PC-9 (cell line): ENCODE data around the gene TIGAR. TPM values are rescaled to one million over a fixed set of nuclear protein-coding genes. Genes with fewer than 3 reads are reported as not detected.
A peak's percentile ranks its signal among the peaks of the same experiment; 100 is the strongest.

Experiments
- BruUV-seq: library from RNA; stranded (reverse); fragments of 400-500 nt; replicated peaks from 2 replicates; lab custom pipeline; 2021; lab: Mats Ljungman, UMichigan
- CTCF ChIA-PET: fragments of 300-600 bp; sonication (Branson Sonifier 250); formaldehyde crosslinking; loops from one replicate; lab custom pipeline; 2022; ENCODE audit warnings: antibody characterized with exemption; lab: Charles Lee
- POLR2A ChIA-PET: fragments of 300-600 bp; sonication (Branson Sonifier 250); formaldehyde crosslinking; loops from one replicate; lab custom pipeline; 2022; ENCODE audit warnings: antibody characterized with exemption; ENCODE audit not compliant: unreplicated experiment; lab: Charles Lee
- DNase-seq, 2 experiments: peaks; one replicate each; pipeline versions ENCODE4 v3.0.0 to v3.0.0-alpha.2; 2015 to 2022; ENCODE audit warnings: mixed read lengths in 1 of 2
- H2AFZ ChIP-seq: fragments of 200-600 bp; sonication (generic); 2 replicates; pipeline ENCODE4 v1.8.1; 2017; ENCODE audit warnings: antibody characterized with exemption
- H3F3A ChIP-seq: fragments of 200-600 bp; sonication (generic); 2 replicates; pipeline ENCODE4 v1.8.1; 2017; ENCODE audit warnings: antibody characterized with exemption, mild to moderate bottlenecking, low read depth; ENCODE audit not compliant: insufficient read depth
- H3K27ac ChIP-seq: fragments of 200-600 bp; sonication (generic); 2 replicates; pipeline ENCODE4 v1.6.1; 2016; ENCODE audit warnings: mixed run types
- H3K27me3 ChIP-seq: fragments of 200-600 bp; sonication (generic); 2 replicates; pipeline ENCODE4 v1.6.1; 2016; ENCODE audit warnings: low read depth, mixed run types; ENCODE audit not compliant: insufficient read depth
- H3K36me3 ChIP-seq: fragments of 200-600 bp; sonication (generic); 2 replicates; pipeline ENCODE4 v1.6.1; 2016; ENCODE audit warnings: low read depth, mixed run types
- H3K4me1 ChIP-seq: fragments of 200-600 bp; sonication (generic); replicated peaks from 2 replicates; pipeline ENCODE4 v1.6.1; 2016; ENCODE audit warnings: mixed run types; ENCODE audit not compliant: insufficient read depth
- H3K4me2 ChIP-seq: fragments of 200-600 bp; sonication (generic); 2 replicates; pipeline ENCODE4 v1.6.1; 2017; ENCODE audit warnings: mixed run types
- H3K4me3 ChIP-seq: fragments of 200-600 bp; sonication (generic); 2 replicates; pipeline ENCODE4 v1.6.1; 2016; ENCODE audit warnings: mixed run types
- H3K79me2 ChIP-seq: fragments of 200-600 bp; sonication (generic); 2 replicates; pipeline ENCODE4 v1.6.1; 2017; ENCODE audit warnings: low read depth, mixed run types
- H3K9me2 ChIP-seq: fragments of 200-600 bp; sonication (generic); 2 replicates; pipeline ENCODE4 v1.8.1; 2017; ENCODE audit warnings: mild to moderate bottlenecking; ENCODE audit not compliant: insufficient read depth
- H3K9me3 ChIP-seq: fragments of 200-600 bp; sonication (generic); 2 replicates; pipeline ENCODE4 v1.8.1; 2016; ENCODE audit warnings: low read depth; ENCODE audit not compliant: insufficient read depth
- H4K20me1 ChIP-seq: fragments of 200-600 bp; sonication (generic); 2 replicates; pipeline ENCODE4 v1.8.1; 2017; ENCODE audit not compliant: insufficient read depth
- EZH2 ChIP-seq: fragments of 200-600 bp; sonication (generic); IDR thresholded peaks from 2 replicates; pipeline ENCODE4 v1.8.0; 2017; ENCODE audit warnings: antibody characterized with exemption, low read depth
- intact Hi-C: fragments of 100-400 bp; cut with micrococcal nuclease; formaldehyde crosslinking; loops from one replicate; pipeline ENCODE4 v1.10.0; 2022; ENCODE audit not compliant: unreplicated experiment
- total RNA-seq: library from RNA; stranded (reverse); gene quantifications from 2 replicates; pipeline ENCODE4 v1.2.3, GENCODE V29; 2021
- TF ChIP-seq, protein P1 (sequence below): fragments of 200-600 bp; sonication (generic); conservative IDR thresholded peaks from 2 replicates; pipeline ENCODE4 v1.6.1; 2017; ENCODE audit warnings: mixed run types, antibody characterized with exemption, mild to moderate bottlenecking, moderate library complexity

The TIGAR gene
- total RNA-seq, 1 experiment from 2014 or later: 13.2 TPM

DNA sequence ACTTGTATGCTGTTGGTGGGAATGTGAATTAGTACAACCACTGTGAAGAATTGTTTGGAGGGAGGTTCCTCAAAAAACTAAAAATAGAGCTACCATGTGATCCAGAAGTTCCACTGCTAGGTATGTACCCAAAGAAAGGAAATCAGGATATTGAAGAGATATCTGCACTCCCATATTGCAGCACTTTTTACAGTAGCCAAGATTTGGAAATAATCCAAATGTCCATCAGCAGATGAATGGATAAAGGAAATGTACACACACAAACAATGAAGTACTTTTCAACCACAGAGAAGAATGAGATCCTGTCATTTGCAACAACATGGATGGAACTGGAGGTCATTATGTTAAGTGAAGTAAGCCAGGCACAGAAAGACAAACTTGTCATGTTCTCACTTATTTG is 25.9 kb downstream of the TIGAR start:
- H3F3A ChIP-seq: no peaks in the 10 kb centered on the region
- POLR2A ChIA-PET: no interaction called here
- 0 out of 2 replicates have a peak, but pooled peaks cover 6% of the 10 kb centered on the region for H3K36me3 ChIP-seq
- H3K79me2 ChIP-seq: no peaks in the 10 kb centered on the region
- no peaks in the 10 kb centered on the region for H3K4me1 ChIP-seq
- no peak overlapping the region for H2AFZ ChIP-seq
- TF ChIP-seq, protein P1, sequence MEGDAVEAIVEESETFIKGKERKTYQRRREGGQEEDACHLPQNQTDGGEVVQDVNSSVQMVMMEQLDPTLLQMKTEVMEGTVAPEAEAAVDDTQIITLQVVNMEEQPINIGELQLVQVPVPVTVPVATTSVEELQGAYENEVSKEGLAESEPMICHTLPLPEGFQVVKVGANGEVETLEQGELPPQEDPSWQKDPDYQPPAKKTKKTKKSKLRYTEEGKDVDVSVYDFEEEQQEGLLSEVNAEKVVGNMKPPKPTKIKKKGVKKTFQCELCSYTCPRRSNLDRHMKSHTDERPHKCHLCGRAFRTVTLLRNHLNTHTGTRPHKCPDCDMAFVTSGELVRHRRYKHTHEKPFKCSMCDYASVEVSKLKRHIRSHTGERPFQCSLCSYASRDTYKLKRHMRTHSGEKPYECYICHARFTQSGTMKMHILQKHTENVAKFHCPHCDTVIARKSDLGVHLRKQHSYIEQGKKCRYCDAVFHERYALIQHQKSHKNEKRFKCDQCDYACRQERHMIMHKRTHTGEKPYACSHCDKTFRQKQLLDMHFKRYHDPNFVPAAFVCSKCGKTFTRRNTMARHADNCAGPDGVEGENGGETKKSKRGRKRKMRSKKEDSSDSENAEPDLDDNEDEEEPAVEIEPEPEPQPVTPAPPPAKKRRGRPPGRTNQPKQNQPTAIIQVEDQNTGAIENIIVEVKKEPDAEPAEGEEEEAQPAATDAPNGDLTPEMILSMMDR: no peak
- TF ChIP-seq EZH2: no peak
- no peak overlapping the region for H3K4me2 ChIP-seq
- DNase-seq: no peak
- H3K9me2 ChIP-seq: no peaks in the 10 kb centered on the region
- no peaks in the 10 kb centered on the region for H3K9me3 ChIP-seq
- H3K4me3 ChIP-seq: no peak overlapping the region
- no TSS peak for BruUV-seq
- CTCF ChIA-PET: no interaction called here
- no peaks in the 10 kb centered on the region for H4K20me1 ChIP-seq
- no peaks in the 10 kb centered on the region for H3K27me3 ChIP-seq
- no peak overlapping the region for H3K27ac ChIP-seq
- intact Hi-C loops: no loop called here

DNA sequence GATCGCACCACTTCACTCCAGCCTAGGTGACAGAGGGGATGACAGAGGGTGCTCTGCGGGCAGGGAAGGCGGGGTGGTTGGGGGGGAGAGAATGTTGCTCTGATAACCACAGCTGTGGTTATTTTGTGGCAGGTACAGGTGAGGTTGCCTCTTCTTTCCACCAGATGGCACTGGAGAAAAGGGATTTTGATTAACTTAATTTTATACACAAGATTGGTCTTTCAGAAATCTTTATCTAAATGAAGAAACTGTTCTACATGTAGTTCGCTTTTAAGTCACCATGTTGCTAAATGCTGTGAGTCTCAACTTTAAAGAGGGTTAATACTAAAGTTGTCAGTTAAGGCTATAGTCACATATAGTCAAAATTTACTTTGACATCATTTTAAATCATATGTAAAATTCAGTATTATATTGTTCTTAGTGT is 32.8 kb downstream of the TIGAR start:
- Histone ChIP-seq H2AFZ (no peak overlapping the region), H3K9me2 (no peaks in the 10 kb centered on the region), H3F3A (peaks cover 2% of the 10 kb centered on the region; the same call in 1 of the 2 replicates), H3K27me3 (no peaks in the 10 kb centered on the region), H4K20me1 (no peaks in the 10 kb centered on the region; the same call in 1 of the 2 replicates), H3K36me3 (0 out of 2 replicates have a peak, but pooled peaks cover 6% of the 10 kb centered on the region), H3K27ac (no peak overlapping the region), H3K4me2 (no peak overlapping the region), H3K4me3 (no peak overlapping the region), H3K9me3 (no peaks in the 10 kb centered on the region), H3K79me2 (no peaks in the 10 kb centered on the region), H3K4me1 (no peaks in the 10 kb centered on the region)
- TF ChIP-seq, protein P1: peak; percentile 68
- no peak for TF ChIP-seq EZH2
- POLR2A ChIA-PET: no interaction called here
- no TSS peak for BruUV-seq
- CTCF ChIA-PET: interaction anchor here (0.7 kb wide), 1 partner anchor 1172 kb away, joined by 4 read pairs; no protein-coding TSS in a partner anchor
- intact Hi-C loops: loop anchor here (1.0 to 5.0 kb wide), 3 partner anchors 45 to 729 kb away; no protein-coding TSS in a partner anchor
- DNase-seq: no peak

DNA sequence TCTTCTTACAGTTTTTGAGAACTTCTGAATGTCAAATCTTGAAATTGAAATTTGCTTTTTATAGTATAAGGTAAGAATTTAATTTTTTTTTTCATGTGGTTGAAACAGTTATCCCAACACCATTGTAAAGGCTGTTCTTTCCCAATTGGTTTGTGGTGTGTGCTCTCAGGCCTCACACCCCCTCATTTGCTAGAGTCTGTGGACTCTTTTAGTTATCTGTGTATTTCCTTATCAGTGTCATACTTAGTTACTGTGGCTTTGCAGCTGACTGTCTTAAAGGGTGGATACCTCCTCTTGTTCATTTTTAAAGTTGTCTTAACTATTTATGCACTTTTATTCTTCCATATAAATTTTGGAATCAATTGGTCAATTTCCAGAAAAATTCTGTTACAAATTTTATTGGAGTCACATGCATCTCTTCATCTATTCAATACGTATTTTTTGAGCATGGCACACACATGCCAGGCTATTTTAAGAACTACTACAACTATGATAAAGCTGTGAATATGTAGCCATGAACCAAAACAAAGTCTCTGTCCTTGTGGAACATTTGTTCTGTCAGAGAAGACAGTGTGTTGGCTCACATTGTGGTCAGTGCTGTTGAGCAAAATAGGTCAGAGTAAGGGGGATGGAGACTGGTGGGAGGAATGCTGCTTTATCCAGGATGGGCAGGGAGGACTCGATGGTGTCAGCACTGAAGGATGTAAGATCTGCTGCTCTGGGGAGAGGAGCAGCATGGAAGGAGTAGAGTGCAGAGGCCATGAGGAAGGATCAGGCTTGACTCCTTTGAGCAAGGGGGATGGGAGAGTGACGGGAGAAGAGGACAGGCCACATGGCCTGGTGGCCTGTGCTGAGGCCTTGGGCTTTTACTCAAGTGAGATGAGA is 34.4 kb downstream of the TIGAR start:
- H3K4me2 ChIP-seq: no peak overlapping the region
- no peaks in the 10 kb centered on the region for H3K9me2 ChIP-seq
- DNase-seq: no peak
- H3K9me3 ChIP-seq: peaks cover 7% of the 10 kb centered on the region; the same call in 1 of the 2 replicates
- peaks cover 2% of the 10 kb centered on the region; the same call in 1 of the 2 replicates for H3F3A ChIP-seq
- H3K4me1 ChIP-seq: no peaks in the 10 kb centered on the region
- no peak for TF ChIP-seq EZH2
- TF ChIP-seq, protein P1: no peak
- ChIA-PET POLR2A (interaction anchor here (0.5 kb wide), 1 partner anchor 54 kb away, joined by 3 read pairs; no protein-coding TSS in a partner anchor), CTCF (no interaction called here)
- H3K4me3 ChIP-seq: no peak overlapping the region
- H3K27ac ChIP-seq: no peak overlapping the region
- no peak overlapping the region for H2AFZ ChIP-seq
- BruUV-seq: no TSS peak
- no peaks in the 10 kb centered on the region for H3K79me2 ChIP-seq
- no peaks in the 10 kb centered on the region for H3K36me3 ChIP-seq
- no peaks in the 10 kb centered on the region; the same call in 1 of the 2 replicates for H4K20me1 ChIP-seq
- H3K27me3 ChIP-seq: no peaks in the 10 kb centered on the region
- intact Hi-C loops: no loop called here
